HG02571 (cell line): ENCODE measurements around the gene TPBG.
"Not testable (repeated sequence)": the region's sequence is repeated elsewhere in the genome, so short reads cannot be mapped to it uniquely, and the experiment has no call there.

Experiments used
- ATAC-seq: cut with Tn5 transposase; IDR thresholded peaks from one replicate; pipeline ENCODE4 v1.9.1; 2021; ENCODE audit warnings: mild to moderate bottlenecking, moderate library complexity; ENCODE audit not compliant: unreplicated experiment

The TPBG gene

GRCh38 chr6:82372656-82373055 is 9.0 kb downstream of the TPBG start:
- ATAC-seq: no peak

DNA sequence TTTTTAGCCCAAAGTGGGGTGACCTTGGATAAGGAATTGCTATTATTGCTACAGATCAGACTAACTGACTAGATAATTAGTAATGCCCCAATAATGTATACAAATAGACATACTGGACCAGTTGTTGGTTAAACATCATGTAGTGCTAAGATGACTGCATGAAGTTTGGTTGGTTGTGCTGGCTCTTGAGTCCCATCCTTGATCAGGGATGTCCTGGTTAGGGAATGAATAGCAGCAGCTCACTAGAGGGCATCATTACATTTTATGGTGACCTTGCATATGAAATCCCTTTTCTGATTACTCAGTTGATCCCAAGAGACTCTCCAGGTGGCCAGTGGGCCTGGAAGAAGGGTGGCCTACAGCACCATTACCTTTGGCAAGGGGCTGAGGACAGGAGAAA is 10.9 kb downstream of the TPBG start:
- no peak for ATAC-seq

DNA sequence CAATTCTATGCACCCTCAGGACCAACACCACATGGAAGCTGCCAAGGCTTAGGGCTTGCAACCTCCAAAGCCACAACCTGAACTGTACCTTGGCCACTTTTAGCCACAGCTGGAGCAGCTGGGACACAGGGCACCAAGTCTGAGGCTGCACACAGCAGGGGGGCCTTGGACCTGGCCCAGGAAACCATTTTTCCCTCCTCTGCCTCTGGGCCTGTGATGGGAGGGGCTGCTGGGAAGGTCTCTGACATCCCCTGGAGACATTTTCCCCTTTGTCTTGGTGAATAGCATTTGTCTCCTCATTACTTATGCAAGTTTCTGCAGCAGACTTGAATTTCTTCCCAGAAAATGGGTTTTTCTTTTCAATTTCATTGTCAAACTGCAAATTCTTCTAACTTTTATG is 13.0 kb downstream of the TPBG start:
- ATAC-seq: no peak

GRCh38 chr6:82380566-82381185 is 17.1 kb downstream of the TPBG start:
- no peak for ATAC-seq

GRCh38 chr6:82381278-82381677 is 17.7 kb downstream of the TPBG start:
- peak; percentile 80 for ATAC-seq

DNA sequence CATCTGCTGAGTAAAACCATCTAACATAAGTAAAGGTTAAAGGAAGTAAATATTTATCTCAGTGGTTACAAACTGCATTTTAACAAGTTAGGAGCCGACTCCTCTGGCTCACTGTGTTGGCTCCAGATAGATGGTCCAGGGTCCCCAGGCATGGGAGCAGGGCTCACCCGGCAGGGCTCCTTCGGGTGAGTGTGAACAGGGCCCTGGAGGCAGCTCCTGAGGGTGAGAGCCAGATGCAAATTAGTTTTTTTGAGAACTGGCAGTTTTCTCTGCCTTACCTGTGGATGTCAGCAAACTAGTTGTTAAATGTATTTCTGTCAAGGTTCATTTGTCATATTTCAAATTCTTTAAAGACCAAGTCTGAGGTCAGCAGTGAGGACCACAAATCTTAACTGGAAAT is 21.5 kb downstream of the TPBG start:
- no peak for ATAC-seq

GRCh38 chr6:82385546-82385945 is 21.9 kb downstream of the TPBG start:
- ATAC-seq: no peak

GRCh38 chr6:82385961-82386360 is 22.3 kb downstream of the TPBG start:
- ATAC-seq: no peak

DNA sequence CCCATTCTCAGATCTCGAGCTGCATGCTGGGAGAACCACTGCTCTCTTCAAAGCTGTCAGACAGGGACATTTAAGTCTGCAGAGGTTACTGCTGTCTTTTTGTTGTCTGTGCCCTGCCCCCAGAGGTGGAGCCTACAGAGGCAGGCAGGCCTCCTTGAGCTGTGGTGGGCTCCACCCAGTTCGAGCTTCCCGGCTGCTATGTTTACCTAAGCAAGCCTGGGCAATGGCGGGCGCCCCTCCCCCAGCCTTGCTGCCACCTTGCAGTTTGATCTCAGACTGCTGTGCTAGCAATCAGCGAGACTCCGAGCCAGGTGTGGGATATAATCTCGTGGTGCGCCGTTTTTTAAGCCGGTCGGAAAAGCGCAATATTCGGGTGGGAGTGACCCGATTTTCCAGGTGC is 31.2 kb downstream of the TPBG start:
- ATAC-seq: not testable (repeated sequence)

DNA sequence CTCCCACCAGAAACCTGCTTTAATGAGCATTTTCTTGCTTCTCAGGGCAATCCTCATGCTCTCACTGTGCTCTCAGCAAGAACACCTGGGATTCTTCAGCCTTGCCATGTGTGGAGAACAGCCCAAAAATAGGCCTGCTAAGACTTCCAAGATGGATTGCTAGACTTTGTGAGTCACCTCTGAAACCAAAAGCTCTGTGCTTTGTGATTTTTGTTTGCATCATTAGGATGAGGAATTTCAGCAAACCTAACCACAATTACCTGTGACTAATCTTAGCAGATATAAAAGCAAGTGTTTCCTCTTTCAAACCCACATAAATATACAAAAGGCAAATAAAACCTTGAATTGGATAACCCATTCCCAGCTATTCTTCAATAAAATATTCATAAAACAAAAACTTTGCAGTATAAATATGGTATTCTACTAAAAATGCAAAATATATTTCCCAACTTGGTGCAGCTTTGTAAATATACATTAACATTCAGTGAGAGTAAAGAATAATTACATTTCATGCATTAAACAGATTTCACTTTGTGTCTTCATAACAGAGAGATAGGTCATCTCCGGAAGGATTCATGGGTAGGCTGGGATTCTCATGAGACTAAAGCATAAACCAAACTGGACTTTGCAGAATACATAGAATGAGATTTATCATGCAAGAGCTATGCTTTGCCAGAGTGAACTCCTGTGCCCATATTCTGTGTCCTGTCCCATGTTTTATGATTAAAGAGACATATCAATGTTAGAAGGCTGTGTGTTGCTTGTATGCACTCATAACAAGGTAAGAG is 33.5 kb downstream of the TPBG start:
- no peak for ATAC-seq

GRCh38 chr6:82397962-82398692 is 34.5 kb downstream of the TPBG start:
- no peak for ATAC-seq

- ATAC-seq: no peak
These were observed 45.4 kb downstream of the TPBG start for GRCh38 chr6:82408952-82409431.

- no peak for ATAC-seq
These were observed 46.6 kb downstream of the TPBG start for GRCh38 chr6:82410151-82410648.

- no peak for ATAC-seq
These were observed 50.3 kb downstream of the TPBG start for GRCh38 chr6:82413868-82414267.

DNA sequence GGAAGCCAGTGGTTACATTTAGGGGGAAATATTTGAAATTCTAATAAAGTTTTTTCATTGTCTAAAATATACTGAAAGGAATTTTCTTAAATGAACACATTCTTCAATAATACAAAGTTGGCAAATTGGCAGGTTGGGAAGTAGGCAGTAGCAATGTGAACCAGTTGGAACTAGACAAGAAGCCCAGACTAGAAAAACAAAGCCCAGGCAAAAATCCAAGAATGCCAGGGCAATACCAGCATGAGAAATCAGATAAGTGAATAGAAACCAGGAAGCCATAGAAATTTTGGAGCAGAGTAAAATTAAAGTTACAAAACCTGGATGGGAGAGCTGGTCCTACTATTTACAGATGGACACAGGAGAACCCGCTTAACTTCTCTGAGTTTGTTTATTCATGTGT is 52.2 kb downstream of the TPBG start:
- ATAC-seq: no peak

DNA sequence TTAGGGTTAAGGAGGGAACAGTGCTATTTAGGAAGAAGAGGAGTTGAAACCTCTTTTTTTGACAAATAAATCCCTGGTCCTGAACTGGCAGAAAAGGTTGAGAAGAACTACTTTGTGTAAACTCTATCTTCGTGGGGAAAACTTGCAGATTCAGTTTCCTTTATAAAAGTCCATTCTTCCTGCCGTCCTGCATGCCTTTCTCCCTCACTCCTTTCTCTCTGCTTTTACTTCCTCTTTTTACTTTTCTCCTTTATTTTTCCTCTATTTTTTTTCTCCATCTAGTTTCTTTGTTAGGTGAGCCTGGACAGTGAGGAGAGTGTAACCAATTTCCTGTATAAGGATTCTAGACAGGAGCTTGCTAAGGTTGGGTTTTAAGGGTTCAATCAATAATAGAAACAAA is 52.7 kb downstream of the TPBG start:
- ATAC-seq: no peak
